GM19468 (cell line): ENCODE data around the gene TNP2.
A peak's percentile ranks its signal among the peaks of the same experiment; 100 is the strongest.

Source experiments
- ATAC-seq: cut with Tn5 transposase; IDR thresholded peaks from one replicate; pipeline ENCODE4 v1.9.1; 2021; ENCODE audit warnings: mild to moderate bottlenecking, moderate library complexity, moderate number of reproducible peaks; ENCODE audit not compliant: unreplicated experiment; ENCODE audit errors: extremely low read depth

The TNP2 gene

DNA sequence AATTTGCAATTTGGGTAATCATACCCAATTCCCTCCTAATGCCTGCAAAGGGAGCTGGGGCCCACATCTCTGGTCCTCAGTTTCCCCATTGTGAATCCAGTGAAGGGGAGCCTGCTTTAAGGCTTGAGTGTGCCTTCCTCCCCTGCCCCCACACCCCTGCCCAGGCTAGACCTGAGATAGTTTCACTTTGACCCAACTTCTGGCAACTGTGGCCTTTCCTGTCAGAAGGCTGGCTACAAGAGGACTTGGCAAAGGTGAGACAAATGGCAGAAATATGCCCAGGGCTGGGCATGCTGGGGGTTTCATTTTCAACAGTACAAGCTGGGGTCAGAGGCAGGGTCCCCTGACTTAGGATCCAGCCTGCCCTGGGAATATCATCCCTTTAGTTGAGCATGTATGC is 23.1 kb downstream of the TNP2 start:
- no peak for ATAC-seq

DNA sequence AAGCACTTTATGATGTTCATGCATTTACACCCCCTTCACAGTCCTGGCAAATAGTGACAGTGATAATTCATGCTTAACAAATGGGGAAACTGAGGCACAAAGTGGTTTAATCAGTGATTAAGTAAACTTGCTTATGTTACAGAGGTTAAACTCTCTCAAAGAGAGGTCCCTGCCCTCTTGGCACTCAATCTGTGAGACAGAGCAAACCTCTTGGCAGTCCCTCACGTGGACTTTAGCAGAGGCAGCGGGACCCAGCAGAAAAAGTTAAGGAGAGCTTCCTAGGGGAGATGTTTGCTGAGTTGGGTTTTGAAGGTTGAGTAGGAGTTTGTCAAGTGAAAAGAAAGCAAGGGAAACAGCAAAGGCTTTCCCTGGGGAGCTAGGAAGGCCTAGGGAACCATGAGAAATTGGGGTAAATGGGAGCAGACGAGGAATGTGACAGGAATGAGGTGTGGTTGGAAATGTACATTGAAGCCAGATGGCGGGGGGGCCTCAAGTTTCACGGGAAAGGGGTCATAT is 23.8 kb downstream of the TNP2 start:
- ATAC-seq = no peak

DNA sequence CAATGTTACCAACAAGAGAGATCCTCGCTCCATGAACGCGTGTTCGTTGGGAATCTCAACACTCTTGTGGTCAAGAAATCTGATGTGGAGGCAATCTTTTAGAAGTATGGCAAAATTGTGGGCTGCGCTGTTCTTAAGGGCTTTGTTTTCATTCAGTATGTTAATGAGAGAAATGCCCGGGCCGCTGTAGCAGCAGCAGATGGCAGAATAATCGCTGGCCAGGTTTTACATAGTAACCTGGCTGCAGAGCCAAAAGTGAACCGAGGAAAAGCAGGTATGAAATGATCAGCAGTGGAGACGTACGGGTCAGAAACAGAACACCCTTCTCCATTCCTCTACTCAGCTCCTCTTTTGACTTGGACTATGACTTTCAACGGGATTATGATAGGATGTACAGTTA is 26.5 kb downstream of the TNP2 start:
- no peak for ATAC-seq

DNA sequence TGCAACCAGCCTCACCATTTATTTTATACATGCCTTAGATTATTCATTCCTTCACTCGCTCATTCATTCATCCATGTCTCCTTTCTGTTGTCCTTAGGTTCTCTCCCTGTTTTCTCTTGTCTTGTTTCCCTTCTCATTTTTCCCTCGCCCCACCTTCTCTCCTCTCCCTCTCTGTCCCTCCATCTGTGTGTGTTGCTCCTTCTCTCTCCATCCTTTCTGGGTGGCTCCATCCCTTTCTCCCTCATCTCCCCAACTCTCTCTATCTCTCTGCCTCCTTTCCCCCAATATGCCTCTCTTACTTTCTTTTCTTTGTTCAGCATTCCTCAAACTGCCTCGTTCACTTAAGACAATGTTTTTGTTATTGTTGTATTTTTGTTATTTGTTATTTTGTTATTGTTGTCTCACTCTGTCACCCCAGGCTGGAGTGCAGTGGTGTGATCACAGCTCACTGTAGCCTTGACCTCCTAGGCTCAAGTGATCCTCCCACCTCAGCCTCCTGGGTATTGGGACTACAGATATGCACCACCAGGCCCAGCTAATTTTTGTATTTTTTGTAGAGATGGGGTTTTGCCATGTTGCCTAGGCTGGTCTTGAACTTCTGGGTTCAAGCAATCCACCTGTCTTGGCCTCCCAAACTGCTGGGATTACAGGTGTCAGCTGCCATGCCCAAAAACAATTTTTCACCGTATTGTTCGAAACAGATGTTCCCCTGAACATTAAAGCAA is 27.5 kb downstream of the TNP2 start:
- ATAC-seq = no peak

DNA sequence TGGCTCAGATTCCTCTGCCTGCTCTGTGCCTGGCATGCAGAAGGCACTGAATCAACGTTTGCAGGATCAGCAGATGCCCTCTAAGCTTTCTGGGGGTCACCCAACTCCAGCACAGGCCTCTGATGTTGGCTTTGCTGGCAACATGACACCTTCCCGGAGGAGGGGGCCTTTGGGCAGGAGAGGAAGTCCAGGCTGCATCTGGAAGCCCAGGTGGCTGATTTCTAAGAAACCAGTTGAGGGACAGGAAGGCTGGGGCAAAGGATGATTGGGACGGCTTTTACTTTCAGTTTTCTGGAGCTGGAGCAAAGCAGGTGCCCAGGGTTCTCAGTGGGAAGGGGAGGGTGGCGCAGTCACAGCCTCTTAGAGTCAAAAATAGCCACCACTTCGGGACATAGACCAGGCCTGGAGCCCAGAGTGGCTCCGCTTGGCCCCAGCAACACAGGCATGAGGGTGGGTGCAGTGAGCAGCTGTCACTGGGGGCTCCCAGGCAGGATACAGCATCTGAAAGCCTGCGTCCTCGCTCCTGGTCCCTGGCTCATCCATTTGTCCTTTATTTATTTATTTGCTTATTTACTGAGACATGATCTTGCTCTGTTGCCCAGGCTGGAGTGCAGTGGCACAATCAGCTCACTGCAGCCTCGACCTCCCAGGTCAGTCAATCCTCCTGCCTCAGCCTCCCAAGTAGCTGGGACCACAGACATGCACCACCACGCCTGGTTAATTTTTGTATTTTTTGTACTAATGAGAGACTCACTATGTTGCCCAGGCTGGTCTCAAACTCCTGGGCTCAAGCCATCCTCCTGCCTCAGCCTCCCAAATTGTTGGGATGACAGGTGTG is 28.3 kb downstream of the TNP2 start:
- no peak for ATAC-seq

DNA sequence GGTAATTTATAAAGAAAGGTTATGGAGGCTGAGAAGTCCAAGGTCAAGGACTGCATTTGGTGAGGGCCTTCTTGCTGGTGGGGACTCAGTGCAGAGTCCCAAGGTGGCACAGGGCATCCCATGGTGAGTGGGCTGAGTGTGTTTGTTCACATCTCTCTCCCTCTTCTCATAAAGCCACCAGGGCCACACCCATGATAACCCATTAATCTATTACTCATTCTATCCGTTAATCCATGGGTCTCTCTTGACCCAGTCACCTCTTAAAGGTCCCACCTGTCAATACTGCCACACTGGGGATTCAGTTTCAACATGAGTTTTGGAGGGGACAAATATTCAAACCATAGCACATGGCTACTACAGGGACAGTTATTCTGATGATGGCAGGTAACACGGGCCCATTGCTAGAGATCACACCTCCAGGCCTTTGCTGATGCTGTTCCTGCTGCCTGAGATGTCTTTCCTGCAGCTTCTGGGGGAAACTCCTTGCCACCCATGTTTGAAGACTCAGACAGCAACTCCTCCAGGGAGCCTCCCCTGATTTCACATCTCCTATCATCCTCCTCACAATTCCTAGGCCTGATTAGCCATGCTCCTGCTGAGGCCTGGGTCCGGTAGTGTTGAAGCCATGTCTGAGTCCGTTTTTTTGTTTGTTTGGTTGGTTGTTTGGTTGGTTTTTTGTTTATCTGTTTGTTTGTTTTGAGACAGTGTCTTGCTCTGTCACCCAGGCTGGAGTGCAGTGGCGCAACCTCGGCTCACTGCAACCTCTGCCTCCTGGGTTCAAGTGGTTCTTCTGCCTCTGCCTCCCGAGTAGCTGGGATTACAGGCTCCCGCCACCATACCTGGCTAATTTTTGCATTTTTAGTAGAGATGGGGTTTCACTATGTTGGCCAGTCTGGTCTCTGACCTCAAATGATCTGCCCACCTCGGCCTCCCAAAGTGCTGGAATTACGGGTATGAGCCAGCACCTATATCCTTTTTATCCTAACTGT is 29.2 kb downstream of the TNP2 start:
- ATAC-seq = no peak

DNA sequence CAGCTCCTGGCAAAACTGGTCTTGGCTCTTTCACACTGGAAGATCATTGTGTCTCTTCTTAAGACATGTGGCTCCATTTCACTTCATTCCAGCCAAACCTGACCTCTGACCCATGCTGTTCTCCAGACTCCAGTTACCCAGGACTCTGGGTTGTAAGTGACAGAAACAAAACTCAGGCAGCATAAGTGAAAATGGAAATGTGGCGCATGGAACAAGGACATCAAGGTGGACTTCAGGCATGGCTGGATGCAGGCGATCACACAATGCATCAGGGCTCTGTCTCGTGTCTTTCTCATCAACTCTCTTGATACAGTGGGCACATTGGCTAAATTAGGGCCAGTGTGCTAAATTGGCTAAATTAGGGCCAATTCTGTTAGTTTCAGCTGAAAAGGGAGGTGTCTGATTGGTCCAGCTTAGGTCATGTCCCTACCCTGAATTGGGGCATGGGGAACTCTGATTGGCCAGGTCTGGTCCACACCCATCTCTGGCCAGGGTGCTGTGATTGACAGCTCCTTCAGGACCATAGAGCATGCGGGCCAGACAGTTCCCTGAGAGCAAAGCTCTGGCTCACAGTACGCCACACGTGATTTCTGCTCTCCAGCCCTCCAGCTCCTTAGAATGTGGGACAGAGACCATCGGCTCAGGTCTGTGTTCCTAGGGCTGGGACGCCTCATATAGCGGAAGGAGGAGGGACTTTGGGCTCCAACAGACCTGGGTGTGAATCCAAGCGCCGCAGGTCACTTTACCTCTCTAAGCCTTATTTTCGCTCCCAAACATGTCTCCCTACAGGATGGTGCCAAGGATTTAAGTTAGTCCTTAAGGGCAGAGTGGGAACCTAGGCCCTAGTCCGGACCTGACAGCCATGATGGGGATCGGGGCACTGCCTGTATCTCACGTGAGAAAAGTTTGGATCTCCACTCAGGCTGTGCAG is 30.6 kb downstream of the TNP2 start:
- ATAC-seq = no peak

DNA sequence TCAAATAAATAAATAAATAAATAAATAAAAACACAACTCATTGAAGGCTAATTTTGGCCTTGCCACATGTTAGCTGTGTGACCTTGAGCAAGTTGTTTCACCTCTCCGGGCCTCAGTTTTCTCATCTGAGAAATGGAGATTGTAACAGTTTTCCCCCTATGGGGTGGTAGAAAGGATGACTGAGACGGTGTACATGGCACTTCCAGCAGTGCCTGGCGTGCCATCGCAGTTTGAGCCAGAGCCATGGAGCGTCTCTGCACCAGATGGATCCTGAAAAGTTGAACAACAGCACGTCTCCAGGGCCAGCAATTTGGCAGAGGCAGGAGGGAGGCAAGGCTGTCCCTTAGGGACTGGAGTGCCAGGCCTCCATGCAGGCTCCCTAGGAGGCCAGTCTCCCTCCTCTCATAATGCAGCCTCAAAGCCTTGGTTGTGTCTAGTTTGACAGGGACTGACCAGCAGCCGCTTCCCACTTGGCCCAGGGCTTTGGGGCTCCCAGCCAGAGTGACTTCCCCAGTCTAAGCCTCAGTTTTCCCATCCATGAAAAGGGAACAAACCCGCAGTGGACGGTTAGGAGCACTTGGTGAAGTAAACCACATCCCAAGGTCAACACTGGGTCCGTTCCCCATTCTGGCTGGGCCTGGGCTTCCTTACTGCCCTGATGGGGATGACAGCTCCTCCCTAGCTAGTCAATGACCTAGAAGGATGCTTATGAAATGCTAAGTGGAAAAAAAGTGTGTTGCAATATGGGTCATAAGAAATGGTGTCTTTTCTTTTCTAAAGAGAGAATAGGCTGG is 32.5 kb downstream of the TNP2 start:
- ATAC-seq = no peak

DNA sequence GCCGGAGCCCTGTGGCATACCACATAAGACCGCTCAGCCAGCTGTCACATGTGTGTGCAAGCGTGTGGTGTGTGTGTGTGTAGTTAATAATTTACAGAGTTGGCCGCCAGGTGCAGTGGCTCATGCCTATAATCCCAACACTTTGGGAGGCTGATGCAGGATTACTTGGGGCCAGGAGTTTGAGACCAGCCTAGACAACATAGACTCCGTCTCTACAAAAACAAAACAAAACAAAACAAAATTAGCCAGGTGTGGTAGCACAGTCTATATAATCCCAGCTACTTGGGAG is 33.5 kb downstream of the TNP2 start:
- no peak for ATAC-seq

DNA sequence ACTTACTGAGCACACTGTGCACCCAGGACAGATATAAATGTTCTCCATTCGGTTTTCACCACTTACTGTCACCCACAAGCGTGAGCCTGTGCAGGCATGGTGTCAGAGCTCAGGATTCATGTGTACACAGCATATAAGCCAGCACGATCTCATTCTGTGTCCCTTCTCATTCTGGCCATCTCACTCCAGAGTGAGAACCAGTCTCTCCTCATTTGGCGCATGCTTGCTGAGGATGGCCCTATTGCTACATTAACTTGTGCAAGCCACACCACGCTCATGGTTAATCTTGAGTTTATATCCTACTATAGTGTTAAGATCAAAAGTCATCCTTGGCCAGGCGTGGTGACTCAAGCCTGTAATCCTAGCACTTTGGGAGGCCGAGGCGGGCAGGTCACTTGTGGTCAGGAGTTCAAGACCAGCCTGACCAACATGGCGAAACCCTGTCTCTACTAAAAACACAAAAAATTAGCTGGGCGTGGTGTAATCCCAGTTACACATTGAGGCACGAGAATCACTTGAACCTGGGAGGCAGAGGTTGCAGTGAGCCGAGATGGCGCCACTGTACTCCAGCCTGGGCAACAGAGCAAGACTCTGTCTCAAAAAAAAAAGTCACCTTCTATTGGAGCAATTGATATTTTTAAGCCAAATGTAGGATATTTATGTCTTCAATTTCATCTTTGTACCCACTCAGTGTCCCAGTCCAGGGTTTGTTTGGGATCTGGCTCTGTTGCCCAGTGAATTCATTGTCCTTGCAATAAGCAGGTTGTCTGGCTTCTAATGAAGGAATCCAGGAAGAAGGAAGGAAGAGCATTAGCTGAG is 34.0 kb downstream of the TNP2 start:
- ATAC-seq = no peak

DNA sequence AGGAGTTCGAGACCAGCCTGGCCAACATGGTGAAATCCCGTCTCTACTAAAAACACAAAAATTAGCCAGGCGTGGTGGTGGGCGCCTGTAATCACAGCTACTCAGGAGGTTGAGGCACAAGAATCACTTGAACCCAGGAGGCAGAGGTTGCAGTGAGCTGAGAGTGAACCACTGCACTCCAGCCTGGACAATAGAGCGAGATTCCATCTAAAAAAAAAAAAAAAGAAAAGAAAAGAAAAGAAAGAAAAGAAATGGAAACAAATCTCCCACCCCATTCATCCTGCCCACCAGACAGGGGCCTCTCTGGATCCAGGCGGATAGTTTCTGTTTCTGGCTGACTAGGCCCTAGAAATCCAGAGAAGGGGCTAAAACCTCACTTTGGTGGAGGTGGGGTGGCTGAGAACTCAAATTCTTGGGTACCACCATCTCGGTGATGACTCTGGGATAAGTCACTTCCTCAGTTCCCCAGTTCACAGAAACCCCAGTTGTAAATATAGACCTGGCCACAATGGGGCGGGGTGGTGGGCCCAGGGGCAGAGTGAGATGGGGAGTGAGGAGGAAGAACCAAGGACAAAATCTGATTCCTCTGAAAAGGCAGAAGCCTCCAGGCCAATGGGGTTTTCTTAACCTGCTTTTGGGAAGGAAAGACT is 35.3 kb downstream of the TNP2 start:
- no peak for ATAC-seq

DNA sequence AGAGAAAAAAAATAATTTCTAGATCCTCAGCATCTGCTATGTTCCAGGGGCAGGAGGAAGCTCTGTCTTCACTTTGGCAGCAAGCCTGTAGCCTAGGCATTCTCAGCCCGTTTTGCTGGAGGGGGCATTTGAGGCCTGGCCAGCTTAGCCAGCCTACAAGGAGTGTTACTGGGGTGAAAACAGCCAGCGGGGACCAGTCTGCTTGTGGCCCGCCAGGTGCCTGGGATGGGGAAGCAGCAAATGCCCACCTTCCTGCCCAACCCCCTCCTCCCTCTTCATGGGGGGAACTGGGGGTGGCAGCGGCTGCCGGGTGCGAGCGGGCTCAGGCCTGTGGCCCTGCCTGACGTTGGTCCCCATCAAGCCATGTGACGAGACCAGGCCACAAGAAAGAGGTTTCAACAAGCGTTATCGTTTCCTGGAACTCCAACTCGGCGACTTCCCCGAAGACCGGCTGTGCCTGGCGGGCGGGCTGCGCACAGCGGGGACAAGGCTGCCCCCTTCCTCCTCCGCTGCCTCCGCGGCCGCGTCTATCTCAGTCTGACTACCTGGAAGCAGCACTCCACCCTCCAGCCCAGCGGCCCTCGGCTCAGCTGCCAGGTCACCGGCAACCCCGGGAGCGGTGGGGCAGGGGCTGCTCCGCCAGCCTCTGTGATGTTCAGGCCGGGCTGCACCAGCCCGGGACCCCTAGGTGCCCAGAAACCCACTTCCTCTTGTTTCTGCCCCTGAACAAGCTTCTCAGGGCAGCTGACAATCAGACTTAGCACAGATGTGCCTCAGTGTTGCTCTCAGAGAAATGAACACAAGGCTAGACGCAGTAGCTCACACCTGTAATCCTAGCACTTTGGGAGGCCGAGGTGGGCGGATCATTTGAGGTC is 36.0 kb downstream of the TNP2 start:
- peak; percentile 53 for ATAC-seq

DNA sequence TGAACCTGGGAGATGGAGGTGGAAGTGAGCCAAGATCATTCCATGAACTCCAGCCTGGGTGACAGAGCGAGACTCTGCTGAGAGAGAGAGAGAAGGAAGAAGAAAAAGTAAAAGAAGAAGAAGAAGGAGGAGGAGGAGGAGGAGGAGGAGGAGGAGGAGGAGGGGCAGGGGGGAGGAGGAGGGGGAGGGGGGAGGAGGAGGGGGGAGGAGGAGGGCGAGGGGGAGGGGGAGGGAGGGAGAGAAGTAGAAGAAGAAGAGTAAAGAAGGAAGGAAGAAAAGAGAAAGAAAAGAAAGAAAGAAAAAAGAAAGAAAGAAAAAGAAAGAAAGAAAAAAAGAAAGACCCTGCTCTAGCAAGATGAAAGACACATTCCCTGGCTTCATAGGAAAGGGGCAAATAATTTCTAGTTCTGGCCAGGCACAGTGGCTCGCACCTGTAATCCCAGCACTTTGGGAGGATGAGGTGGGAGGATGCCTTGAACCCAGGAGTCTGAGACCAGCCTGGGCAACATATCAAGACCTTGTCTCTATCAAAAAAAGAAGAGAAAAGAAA is 36.7 kb downstream of the TNP2 start:
- ATAC-seq = no peak

DNA sequence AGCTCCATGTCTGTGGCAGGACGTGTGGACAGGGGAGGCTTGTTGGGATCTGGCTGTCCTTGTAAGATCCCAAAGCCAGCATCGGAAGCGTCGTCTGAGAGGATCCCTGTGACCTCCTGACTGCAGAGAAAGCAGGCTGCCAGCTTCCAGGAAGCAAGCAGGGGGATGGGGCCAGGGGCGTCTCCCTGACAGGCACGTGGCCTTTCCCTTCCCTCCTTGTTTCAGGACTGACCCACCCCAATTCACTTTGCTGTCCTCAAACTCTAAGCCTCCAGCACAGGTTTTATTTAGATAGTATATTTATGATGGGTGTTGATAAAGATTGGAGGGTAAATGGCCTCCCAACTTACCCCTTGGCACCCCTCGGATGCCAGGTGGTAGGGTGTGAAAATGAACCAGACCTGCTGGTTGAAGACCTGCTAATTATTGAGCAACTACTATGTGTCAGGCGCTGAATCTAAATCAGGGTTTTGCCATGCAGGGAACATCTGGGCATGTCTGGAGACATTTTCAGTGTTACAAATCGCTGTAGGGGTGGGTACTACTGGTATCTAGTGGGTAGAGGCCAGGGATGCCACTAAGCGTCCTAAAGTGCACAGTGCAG is 37.7 kb downstream of the TNP2 start:
- ATAC-seq = no peak

DNA sequence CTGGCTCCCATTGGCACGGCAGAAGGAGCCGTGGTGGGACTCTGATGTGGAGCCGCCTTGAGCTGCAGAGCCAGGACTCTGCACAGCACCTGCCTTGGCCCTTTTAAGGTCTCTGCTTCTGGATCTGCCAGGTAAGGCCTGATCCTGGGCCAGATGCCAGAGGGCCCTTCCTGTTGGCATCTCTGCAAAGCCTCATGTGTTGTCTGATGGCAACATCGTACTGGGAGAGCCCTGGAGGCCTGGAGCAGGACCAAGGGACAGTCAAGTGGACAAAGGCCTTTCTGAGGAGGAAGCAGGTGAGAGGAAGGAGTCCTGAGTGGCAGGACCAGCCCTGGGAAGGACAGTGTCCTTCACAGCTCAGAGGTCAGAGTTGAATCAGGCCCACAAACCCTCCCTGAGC is 39.2 kb downstream of the TNP2 start:
- ATAC-seq = no peak

DNA sequence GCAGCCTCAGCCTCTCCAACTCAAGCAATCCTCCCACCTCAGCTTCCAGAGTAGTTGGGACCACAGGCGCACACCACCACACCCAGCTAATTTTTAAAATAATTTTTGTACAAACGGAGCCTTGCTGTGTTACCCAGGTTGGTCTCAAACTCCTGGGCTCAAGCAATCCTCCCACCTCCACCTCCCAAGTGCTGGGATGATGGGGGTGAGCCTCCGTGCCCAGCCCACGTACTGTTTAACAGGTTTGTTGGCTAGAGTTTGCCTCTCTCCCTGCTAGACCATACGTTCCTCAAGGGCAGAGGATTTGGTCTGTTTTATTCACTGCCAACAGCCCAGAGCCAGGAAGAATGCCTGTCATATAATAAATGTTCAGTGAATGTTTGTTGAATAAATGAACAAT is 39.7 kb downstream of the TNP2 start:
- no peak for ATAC-seq
